DND-41 (cell line): Measurements from ENCODE around the gene BICRAL.
"Not testable (repeated sequence)": the region's sequence is repeated elsewhere in the genome, so short reads cannot be mapped to it uniquely, and the experiment has no call there.

Source experiments
- ATAC-seq: fragments of 200-7000 bp; cut with Tn5 transposase; 3 replicates; pipeline ENCODE4 v1.9.1; 2021; ENCODE audit warnings: low read depth; ENCODE audit not compliant: insufficient read depth
- DNase-seq: peaks from one replicate; pipeline ENCODE4 v3.0.0-alpha.2; 2020
- H2AFZ ChIP-seq: 2 replicates; pipeline ENCODE4 v1.6.0; 2012; ENCODE audit warnings: low read depth, low read length
- H3K27ac ChIP-seq: 2 replicates; pipeline ENCODE4 v1.5.1; 2012; ENCODE audit warnings: low read length, inconsistent platforms
- H3K27me3 ChIP-seq: fragments of 200-600 bp; sonication (generic); 2 replicates; pipeline ENCODE4 v1.6.0; 2012; ENCODE audit warnings: low read length, mild to moderate bottlenecking, inconsistent platforms; ENCODE audit not compliant: insufficient read depth, poor library complexity
- H3K36me3 ChIP-seq: 2 replicates; pipeline ENCODE4 v1.5.1; 2012; ENCODE audit warnings: low read length, inconsistent platforms; ENCODE audit not compliant: insufficient read depth
- H3K4me1 ChIP-seq: 2 replicates; pipeline ENCODE4 v1.5.1; 2012; ENCODE audit warnings: mild to moderate bottlenecking, low read length; ENCODE audit not compliant: insufficient read depth
- H3K4me2 ChIP-seq: 2 replicates; pipeline ENCODE4 v1.6.0; 2012; ENCODE audit warnings: mild to moderate bottlenecking, moderate library complexity, low read length, inconsistent platforms; ENCODE audit not compliant: insufficient read depth
- H3K4me3 ChIP-seq, 2 experiments: fragments of 200-600 bp in 1 of 2; shearing (Covaris generic) in 1 of 2; 2 replicates each; pipeline ENCODE4 v1.5.1; 2012 to 2016; ENCODE audit warnings: inconsistent platforms in 2 of 2, low read length in 2 of 2, mild to moderate bottlenecking in 2 of 2, low read depth in 1 of 2, moderate library complexity in 1 of 2
- H3K79me2 ChIP-seq: 2 replicates; pipeline ENCODE4 v1.6.0; 2012; ENCODE audit warnings: low read length, inconsistent platforms; ENCODE audit not compliant: insufficient read depth
- H3K9ac ChIP-seq: 2 replicates; pipeline ENCODE4 v1.6.0; 2012; ENCODE audit warnings: low read depth, mild to moderate bottlenecking, inconsistent platforms, low read length, moderate library complexity
- H3K9me3 ChIP-seq: 2 replicates; pipeline ENCODE4 v1.5.1; 2012; ENCODE audit warnings: low read length, moderate library complexity, mild to moderate bottlenecking, inconsistent platforms; ENCODE audit not compliant: insufficient read depth, severe bottlenecking
- H4K20me1 ChIP-seq: 2 replicates; pipeline ENCODE4 v1.6.0; 2012; ENCODE audit warnings: low read length; ENCODE audit not compliant: insufficient read depth
- EZH2 ChIP-seq: IDR thresholded peaks from 3 replicates; pipeline ENCODE4 v1.6.1; 2012; ENCODE audit warnings: borderline replicate concordance, low read depth, mild to moderate bottlenecking, moderate library complexity, low read length, inconsistent platforms; ENCODE audit not compliant: severe bottlenecking
- TF ChIP-seq, protein P1 (sequence below): IDR thresholded peaks from 2 replicates; pipeline ENCODE4 v1.5.1; 2012; ENCODE audit warnings: borderline replicate concordance, low read length, moderate library complexity, mild to moderate bottlenecking; ENCODE audit not compliant: poor library complexity, severe bottlenecking; ENCODE audit errors: extremely low read depth

Gene BICRAL

DNA sequence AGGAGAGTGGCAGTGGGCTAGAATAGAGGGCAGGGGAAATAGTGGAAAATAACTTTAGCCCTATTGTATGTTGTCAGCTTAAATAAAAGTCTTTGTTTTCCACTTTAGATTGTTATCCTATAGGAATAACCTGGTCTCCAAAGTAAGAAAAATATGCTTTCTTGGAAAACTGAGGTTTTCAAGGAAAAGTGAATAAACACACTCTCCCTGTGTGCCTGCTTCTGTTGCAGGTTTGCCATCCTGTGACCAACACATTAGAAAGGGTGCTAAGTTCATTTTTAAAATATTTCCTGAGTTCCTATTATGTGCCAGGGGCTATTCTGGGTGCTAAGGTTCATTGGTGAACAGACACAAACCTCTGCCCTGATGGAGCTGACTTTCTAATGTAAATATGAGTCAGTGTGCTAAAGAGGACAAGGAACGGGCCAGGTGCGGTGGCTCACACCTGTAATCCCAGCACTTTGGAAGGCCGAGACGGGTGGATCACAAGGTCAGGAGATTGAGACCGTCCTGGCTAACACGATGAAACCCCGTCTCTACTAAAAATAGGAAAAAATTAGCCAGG lies 23.5 kb downstream of the BICRAL start:
- DNase-seq, result no peak
- H3K4me2 ChIP-seq, result no peak overlapping the region
- no peak overlapping the region for H3K4me3 ChIP-seq
- H3K27me3 ChIP-seq, result no peaks in the 10 kb centered on the region
- H3K79me2 ChIP-seq, result peaks cover 9% of the 10 kb centered on the region
- no peak overlapping the region for H3K9ac ChIP-seq
- H2AFZ ChIP-seq, result no peak overlapping the region
- no peaks in the 10 kb centered on the region for H3K9me3 ChIP-seq
- H3K36me3 ChIP-seq, result peaks cover 6% of the 10 kb centered on the region; the same call in 1 of the 2 replicates
- H3K4me1 ChIP-seq, result no peaks in the 10 kb centered on the region
- TF ChIP-seq, protein P1, sequence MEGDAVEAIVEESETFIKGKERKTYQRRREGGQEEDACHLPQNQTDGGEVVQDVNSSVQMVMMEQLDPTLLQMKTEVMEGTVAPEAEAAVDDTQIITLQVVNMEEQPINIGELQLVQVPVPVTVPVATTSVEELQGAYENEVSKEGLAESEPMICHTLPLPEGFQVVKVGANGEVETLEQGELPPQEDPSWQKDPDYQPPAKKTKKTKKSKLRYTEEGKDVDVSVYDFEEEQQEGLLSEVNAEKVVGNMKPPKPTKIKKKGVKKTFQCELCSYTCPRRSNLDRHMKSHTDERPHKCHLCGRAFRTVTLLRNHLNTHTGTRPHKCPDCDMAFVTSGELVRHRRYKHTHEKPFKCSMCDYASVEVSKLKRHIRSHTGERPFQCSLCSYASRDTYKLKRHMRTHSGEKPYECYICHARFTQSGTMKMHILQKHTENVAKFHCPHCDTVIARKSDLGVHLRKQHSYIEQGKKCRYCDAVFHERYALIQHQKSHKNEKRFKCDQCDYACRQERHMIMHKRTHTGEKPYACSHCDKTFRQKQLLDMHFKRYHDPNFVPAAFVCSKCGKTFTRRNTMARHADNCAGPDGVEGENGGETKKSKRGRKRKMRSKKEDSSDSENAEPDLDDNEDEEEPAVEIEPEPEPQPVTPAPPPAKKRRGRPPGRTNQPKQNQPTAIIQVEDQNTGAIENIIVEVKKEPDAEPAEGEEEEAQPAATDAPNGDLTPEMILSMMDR, result no peak
- no peak for TF ChIP-seq EZH2
- H4K20me1 ChIP-seq, result no peaks in the 10 kb centered on the region
- no peak overlapping the region for H3K27ac ChIP-seq
- ATAC-seq, result no peak

DNA sequence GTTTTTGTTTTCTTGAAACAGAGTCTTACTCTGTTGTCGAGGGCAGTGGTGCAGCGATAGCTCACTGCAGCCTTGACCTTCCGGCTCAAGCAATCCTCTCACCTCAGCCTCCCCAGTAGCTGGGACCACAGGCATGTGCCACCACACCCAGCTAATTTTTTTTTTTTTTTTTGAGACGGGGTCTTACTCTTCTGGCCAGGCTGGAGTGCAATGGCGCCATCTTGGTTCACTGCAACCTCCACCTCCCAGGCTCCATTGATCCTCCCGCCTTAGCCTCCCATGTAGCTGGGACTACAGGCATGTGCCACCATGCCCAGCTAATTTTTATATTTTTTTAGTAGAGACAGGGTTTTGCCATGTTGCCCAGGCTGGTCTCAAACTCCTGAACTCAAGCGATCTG lies 24.5 kb downstream of the BICRAL start:
- not testable (repeated sequence) for H3K27ac ChIP-seq, H3K4me2 ChIP-seq, H3K79me2 ChIP-seq, H3K4me1 ChIP-seq, H4K20me1 ChIP-seq, H3K36me3 ChIP-seq, ATAC-seq, H3K4me3 ChIP-seq, H2AFZ ChIP-seq, H3K9me3 ChIP-seq, H3K9ac ChIP-seq, H3K27me3 ChIP-seq, DNase-seq

DNA sequence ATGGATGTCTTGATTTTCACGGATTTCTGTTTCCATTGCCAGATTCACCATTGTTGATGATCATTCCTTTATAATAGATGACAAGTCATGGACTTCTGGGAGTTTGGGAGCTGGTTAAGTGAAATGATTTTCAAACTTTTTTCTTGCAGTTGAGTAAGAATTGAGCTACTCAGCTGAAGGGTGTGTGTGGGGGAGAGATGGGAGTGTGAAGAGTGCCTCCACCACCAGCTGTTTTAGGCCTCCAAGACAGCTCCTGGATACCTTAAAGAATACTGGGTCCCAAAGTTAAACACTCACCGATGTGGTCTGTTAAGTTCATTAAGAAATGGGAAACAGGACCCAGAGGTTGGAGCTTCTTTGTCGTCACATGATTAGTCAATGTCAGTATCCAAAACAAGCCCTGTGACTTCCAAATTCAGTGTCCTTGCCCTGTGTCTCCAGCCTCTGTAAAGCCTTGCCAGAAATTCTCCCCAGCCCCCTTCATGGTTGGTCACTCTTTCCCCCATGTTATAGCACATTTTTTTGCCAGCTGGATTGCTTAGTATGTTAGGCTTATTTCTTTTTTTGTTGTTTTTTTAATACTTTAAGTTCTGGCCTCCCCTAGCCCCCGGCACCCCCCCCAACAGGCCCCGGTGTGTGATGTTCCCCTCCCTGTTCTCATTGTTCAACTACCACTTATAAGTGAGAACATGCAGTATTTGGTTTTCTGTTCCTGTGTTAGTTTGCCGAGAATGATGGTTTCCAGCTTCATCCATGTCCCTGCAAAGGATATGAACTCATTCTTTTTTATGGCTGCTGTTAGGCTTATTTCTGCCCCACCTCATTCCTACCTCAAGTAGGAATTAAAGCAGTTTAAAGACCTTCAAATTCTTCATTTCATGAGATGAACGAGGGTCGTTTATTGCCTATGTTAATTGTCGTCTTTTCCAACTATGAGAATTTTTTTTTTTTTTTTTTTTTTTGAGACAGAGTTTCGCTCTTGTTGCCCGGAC lies 26.9 kb downstream of the BICRAL start:
- no peak for TF ChIP-seq EZH2
- TF ChIP-seq, protein P1, result no peak
- peaks cover 6% of the 10 kb centered on the region; the same call in 1 of the 2 replicates for H3K36me3 ChIP-seq
- H3K4me1 ChIP-seq, result no peaks in the 10 kb centered on the region
- H4K20me1 ChIP-seq, result no peaks in the 10 kb centered on the region
- H3K9me3 ChIP-seq, result no peaks in the 10 kb centered on the region
- peaks cover 9% of the 10 kb centered on the region for H3K79me2 ChIP-seq
- H3K4me3 ChIP-seq, result no peak overlapping the region
- H2AFZ ChIP-seq, result no peak overlapping the region
- no peak overlapping the region for H3K9ac ChIP-seq
- ATAC-seq (no peak), DNase-seq (no peak)
- H3K27ac ChIP-seq, result no peak overlapping the region
- no peaks in the 10 kb centered on the region for H3K27me3 ChIP-seq
- H3K4me2 ChIP-seq, result no peak overlapping the region

DNA sequence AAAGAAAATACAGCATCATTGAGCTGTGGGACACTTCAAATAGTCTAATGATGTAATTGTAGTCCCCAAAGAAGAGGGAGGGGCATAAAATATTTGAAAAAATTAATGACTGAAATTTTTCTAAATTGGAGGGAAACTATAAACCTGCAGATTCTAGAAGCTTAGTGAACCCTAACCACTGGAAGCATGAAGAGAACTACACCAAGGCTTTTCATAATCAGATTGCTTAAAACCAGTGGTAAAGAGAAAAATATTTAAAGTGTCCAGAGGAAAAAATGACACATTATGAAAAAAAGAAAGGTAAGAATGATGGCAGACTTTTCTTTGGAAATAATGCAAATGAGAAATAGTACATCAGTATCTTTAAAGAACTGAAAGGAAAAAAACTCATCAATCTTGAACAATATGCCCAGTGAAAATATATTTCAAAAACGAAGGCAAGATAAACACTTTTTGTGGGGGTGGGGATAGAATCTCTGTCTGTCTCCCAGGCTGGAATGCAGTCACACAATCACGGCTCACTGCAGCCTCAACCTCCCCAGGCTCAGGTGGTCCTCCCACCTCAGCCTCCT lies 31.3 kb downstream of the BICRAL start:
- Histone ChIP-seq H3K9me3 (no peaks in the 10 kb centered on the region), H3K4me1 (no peaks in the 10 kb centered on the region), H3K4me3 (no peak overlapping the region), H4K20me1 (no peaks in the 10 kb centered on the region), H3K36me3 (peaks cover 6% of the 10 kb centered on the region; the same call in 1 of the 2 replicates), H3K79me2 (peaks cover 2% of the 10 kb centered on the region; the same call in 1 of the 2 replicates), H3K4me2 (no peak overlapping the region), H2AFZ (no peak overlapping the region), H3K27me3 (no peaks in the 10 kb centered on the region), H3K9ac (no peak overlapping the region), H3K27ac (no peak overlapping the region)
- TF ChIP-seq, protein P1, result no peak
- TF ChIP-seq EZH2, result no peak
- DNase-seq (no peak), ATAC-seq (no peak)
